Upper lobe of left lung (tissue), 4 donors: ENCODE data around the gene SGCE.

Source experiments
- EP300 ChIP-seq, 4 donors: sonication (generic); formaldehyde crosslinking; IDR thresholded peaks; one replicate each; pipeline ENCODE4 v1.5.1; 2017; ENCODE audit warnings: antibody characterized with exemption in 4 of 4, control low read depth in 2 of 4
- POLR2AphosphoS5 ChIP-seq, 2 donors: sonication (generic); formaldehyde crosslinking; IDR thresholded peaks; one replicate each; pipeline ENCODE4 v1.5.1; 2017; ENCODE audit warnings: antibody characterized with exemption in 2 of 2

GRCh38 chr7:94687076-94687475 lies 31.1 kb upstream of the SGCE start:
- TF ChIP-seq EP300 (IDR thresholded peaks at IDR 0.05), result no peak
- TF ChIP-seq POLR2AphosphoS5 (IDR thresholded peaks at IDR 0.05), result no peak
